HTR-8/SVneo (cell line): ENCODE data around the gene OST4.

Source experiments
- DNase-seq: peaks from one replicate; pipeline ENCODE4 v3.0.0; 2011; ENCODE audit warnings: low spot score, mixed read lengths; ENCODE audit not compliant: insufficient read length
- FAIRE-seq: peaks from 2 replicates; lab custom pipeline; 2011; peaks lifted over from hg19 to GRCh38; lab: Jason Lieb, UNC

OST4 gene

GRCh38 chr2:27093430-27094352 lies 22.2 kb upstream of the OST4 start:
- DNase-seq: no peak
- no peak for FAIRE-seq

DNA sequence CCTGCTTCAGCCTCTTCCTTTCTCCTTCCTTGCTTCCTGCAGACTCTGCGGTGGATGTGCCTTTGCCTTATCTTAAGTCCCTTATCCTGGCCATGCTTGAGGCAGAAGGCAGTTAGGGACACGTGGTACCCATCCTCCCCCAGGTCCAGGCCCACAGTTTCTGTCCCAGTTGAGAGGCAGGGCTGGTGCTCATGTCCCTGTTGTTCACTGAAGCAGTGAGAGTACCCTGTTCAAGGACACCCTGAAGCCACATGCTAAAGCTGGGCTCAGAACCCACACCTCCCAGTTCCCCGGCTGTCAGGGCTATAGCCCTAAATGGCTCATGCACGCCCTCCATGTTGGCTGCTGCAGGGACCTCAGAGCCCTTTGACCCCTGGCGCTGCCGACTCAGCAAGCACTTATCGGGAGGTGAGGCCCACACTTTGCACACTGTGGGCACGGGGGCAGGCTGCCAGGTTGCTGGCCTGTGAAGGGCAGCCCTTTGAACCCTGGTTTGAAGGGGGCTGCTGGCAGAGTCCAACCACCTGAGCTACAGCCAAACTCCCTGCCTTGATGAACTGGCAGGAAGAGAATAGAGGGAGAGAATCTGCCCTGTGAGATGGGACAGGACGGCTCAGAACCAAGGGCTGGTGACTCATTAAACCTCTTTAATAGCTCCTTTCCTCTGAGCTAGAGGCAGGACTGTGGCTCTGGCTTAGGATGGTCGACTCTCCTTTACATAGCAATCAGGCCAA lies 21.4 kb upstream of the OST4 start:
- DNase-seq (no peak), FAIRE-seq (no peak)

DNA sequence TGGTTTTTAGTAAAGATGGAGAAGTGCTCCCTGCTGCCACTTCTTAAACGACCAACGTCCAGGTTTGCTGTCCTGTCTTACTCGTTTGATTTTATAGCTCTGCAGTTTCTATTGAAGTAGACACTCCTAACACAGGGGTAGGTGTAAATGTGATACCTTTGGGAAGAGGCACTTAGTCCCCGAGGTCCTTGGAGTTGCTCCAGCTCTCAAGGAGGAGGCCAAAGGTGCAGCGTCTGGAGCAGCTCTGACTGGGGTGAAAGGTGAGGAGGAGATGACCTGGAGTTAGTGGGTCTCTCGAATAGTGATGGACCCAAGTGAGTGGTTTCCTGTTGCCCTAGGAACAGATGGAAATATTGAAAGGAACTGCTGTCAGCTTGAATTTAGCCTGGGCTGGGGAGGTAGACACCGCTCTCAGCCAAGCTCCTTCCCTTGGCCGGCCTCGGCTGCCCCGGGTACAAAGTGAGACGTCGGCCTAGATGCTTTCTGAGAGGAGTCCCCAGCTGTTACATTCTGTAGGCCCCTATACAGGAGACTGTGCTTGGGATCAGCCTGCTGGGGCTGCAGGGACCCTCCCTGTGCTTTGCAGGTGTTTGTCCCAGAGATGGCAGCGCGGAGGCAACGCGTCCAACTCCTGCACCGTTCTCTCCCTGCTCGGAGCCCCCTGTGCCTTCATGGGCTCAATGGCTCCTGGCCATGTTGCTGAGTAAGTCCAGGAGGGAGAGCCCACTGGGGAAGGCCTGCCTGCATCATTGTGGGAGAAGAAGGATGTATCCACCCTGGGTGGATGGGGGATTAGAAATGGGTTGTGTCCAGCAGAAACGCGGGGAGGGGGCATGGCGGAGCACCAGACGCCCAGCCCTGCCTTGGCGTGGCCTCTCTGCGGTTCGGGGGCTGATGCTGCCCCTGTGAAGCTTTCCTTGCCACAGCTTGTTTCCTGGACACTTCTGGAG lies 20.6 kb upstream of the OST4 start:
- no peak for DNase-seq
- no peak for FAIRE-seq

GRCh38 chr2:27089111-27089954 lies 17.9 kb upstream of the OST4 start:
- DNase-seq: no peak
- FAIRE-seq: no peak

GRCh38 chr2:27088634-27089033 lies 17.2 kb upstream of the OST4 start:
- DNase-seq (no peak), FAIRE-seq (no peak)

DNA sequence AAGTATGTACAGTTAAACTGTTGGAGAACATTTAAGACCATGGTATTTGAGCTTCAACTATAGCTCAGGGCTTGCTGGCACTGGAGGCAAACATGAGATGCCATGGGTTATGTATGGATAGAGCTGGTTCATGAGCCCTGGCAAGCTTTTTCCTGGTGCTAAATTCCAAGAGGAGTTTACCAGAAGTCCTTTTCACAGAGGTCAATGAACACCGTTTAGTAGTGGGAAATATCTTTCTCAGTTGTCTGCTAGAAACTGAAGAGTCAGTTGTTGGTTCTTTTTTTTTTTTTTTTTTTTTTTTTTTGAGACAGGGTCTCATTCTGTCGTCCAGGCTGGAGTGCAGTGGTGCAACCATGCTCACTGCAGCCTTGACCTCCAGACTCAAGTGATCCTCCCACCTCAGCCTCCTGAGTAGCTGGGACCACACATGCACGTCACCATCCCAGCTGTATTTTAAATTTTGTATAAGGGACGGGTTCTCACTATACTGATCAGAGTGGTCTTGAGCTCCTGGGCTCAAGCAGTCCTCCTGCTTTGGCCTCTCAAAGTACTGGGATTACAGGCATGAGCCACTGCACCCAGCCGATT lies 16.5 kb upstream of the OST4 start:
- FAIRE-seq (no peak), DNase-seq (no peak)

DNA sequence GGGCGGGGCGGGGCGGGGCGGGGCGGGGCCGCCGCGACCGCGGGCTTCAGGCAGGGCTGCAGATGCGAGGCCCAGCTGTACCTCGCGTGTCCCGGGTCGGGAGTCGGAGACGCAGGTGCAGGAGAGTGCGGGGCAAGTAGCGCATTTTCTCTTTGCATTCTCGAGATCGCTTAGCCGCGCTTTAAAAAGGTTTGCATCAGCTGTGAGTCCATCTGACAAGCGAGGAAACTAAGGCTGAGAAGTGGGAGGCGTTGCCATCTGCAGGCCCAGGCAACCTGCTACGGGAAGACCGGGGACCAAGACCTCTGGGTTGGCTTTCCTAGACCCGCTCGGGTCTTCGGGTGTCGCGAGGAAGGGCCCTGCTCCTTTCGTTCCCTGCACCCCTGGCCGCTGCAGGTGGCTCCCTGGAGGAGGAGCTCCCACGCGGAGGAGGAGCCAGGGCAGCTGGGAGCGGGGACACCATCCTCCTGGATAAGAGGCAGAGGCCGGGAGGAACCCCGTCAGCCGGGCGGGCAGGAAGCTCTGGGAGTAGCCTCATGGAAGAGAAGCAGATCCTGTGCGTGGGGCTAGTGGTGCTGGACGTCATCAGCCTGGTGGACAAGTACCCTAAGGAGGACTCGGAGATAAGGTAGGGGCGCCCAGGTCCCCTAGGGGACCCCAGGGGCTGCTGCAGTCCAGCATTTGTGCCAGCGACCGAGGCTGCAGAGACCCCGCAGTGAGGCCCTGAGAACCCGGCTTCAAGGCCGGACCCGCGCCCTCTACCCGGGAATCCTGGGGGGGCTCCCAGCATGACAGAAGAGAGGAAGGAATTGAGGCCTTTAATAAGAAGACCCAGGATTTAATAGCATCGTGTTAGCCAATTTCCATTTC lies 15.5 kb upstream of the OST4 start, which contains the start of gene KHK:
KHK (plus strand) TSS at position 49 of the 870 bp plus-strand sequence; CDS start at position 537, 488 bp downstream.
- DNase-seq (peak; percentile 77), FAIRE-seq (peak; percentile 48)

DNA sequence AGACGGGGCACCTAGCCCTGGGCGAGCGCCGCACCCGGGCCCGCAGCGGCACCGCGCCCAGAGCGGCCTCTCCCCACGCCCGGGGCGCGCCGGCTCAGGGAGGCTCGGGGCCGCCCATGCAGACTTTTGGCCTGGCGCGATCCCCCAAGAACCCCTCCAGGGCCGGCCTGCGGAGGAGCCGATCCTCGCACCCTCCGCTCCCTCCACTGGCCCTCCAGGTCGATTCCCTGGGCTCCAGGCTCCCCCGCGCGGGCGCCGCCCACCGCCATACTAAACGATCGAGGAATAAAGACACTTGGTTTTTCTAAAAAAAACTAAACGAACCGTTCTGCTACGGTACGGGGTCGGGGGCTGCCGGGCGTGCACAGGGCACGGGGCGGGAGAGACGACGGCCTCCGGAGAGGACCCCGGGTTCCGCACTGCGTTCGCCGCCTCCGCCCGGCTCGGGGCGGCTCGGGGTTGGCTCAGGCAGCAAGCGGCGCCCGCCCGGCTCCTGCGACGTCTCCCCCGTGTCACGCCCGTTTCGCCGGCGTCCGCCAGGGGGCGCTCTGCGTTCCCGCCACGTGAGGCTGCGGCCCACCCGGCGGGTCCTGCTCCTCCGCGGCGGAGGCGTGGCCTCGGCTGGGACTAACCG lies 14.8 kb upstream of the OST4 start:
- peak; percentile 94 for FAIRE-seq
- peak; percentile 97 for DNase-seq

DNA sequence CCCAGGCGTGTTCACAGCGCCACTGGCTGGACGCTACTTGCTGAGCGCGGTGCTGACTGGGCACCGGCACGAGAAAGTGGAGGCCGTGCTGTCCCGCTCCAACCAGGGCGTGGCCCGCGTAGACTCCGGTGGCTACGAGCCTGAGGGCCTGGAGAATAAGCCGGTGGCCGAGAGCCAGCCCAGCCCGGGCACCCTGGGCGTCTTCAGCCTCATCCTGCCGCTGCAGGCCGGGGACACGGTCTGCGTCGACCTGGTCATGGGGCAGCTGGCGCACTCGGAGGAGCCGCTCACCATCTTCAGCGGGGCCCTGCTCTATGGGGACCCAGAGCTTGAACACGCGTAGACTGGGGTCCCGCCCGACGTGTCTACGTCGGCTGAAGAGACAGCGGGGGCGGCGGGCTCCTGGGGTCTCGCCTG lies 14.2 kb upstream of the OST4 start:
- FAIRE-seq (peak; percentile 73), DNase-seq (no peak)

DNA sequence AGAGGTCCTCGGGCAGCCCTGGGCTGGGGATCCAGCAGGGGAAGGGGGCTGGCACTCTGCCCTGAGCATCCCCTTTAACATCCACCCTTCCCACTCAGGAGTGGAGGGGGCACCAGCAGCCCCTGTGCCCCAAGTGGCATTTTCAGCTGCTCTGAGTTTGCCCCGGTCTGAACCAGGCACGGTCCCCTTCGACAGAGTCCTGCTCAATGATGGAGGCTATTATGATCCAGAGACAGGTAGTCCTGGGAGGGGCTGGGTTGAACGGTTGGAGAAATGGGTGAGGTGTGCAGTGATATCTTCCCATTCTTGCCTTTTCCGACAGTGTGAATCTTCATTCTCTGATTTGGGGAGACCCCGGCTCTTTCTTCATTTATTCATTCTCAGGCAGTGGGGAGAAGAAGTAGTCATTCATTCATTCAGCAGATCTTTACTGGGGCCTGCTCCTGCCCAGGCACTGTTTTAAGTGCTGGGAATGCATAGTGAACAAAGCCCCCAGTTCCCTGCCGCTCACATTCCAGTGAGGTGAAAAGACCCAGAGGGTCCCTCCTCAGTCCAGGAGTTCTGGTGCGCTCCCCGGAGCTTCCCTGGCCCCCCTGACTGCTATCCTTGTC lies 13.7 kb upstream of the OST4 start:
- FAIRE-seq: no peak

DNA sequence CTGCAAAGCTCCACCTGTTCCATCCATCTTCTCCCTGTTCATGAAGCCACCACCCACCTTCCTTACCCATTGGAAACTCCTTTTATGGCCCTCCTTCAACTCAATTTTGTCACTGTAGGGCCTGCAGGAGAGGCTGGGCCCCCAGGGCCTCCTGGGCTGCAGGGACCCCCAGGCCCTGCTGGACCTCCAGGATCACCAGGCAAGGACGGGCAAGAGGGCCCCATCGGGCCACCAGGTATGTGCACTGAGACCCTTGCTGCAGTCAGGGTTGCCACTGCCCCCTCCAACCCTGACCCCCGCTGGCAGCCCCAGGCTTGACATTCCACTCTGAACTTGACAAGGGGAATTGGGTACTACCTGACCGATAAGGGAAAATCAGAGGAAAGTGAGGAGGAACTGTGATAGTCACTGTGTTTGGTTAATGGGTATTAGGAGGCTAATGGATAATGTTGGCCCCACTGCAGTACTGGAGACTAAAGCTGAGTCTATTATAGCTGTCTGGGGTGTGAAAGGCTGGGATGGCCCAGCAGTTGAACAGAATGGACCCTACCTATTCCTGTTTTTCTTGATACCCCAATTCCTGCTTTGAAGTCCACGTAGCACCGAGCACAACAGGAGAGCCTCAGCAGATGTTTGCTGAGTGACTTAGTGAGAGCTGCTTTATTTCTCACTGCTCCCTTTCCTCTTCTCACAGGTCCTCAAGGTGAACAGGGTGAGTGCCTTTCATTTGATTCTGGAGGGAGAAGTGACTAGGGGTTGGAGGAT lies 13.0 kb upstream of the OST4 start:
- DNase-seq (no peak), FAIRE-seq (no peak)

More for the DNA sequence above, 13.7 kb upstream of the OST4 start:
- DNase-seq: no peak

GRCh38 chr2:27083410-27084296 lies 12.2 kb upstream of the OST4 start:
- DNase-seq (no peak), FAIRE-seq (no peak)

GRCh38 chr2:27082773-27083409 lies 11.4 kb upstream of the OST4 start:
- no peak for DNase-seq
- FAIRE-seq: no peak

- DNase-seq (no peak), FAIRE-seq (no peak)
Observed at GRCh38 chr2:27081984-27082772, 10.7 kb upstream of the OST4 start.
